GM12864 (cell line): ENCODE measurements around the gene CTSC.

Experiments
- DNase-seq: peaks from one replicate; pipeline ENCODE4 v3.0.0-alpha.2; 2011; ENCODE audit warnings: low read depth
- H3K4me3 ChIP-seq: 2 replicates; pipeline ENCODE4 v1.5.1; 2011; ENCODE audit warnings: mild to moderate bottlenecking, low read depth, low read length, control low read depth
- TF ChIP-seq, protein P1 (sequence below): IDR thresholded peaks from 2 replicates; pipeline ENCODE4 v1.5.1; 2011; ENCODE audit warnings: low read depth, mild to moderate bottlenecking, moderate library complexity, low read length, control low read depth, inconsistent platforms; ENCODE audit errors: missing control alignments

CTSC gene

DNA sequence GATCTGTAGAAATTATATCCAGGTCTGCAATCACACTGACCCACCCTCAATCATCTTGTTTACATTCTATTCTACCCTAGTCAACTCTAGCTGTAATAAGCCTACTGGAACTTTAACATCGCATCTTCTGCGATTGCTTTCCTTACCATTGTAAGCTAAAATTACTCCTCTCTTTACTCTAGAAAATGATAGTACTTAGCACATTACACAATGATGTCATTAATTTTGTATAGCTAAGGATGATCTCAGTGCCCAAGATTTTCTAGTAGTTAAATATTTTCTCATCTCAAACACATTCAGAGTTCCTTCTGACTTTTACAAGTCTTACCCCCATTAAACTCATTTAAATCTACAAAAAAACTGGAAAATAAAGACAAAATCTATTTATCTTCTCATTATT, 39.6 kb upstream of the CTSC start:
- DNase-seq = no peak
- H3K4me3 ChIP-seq = no peak overlapping the region
- TF ChIP-seq, protein P1, sequence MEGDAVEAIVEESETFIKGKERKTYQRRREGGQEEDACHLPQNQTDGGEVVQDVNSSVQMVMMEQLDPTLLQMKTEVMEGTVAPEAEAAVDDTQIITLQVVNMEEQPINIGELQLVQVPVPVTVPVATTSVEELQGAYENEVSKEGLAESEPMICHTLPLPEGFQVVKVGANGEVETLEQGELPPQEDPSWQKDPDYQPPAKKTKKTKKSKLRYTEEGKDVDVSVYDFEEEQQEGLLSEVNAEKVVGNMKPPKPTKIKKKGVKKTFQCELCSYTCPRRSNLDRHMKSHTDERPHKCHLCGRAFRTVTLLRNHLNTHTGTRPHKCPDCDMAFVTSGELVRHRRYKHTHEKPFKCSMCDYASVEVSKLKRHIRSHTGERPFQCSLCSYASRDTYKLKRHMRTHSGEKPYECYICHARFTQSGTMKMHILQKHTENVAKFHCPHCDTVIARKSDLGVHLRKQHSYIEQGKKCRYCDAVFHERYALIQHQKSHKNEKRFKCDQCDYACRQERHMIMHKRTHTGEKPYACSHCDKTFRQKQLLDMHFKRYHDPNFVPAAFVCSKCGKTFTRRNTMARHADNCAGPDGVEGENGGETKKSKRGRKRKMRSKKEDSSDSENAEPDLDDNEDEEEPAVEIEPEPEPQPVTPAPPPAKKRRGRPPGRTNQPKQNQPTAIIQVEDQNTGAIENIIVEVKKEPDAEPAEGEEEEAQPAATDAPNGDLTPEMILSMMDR = no peak

DNA sequence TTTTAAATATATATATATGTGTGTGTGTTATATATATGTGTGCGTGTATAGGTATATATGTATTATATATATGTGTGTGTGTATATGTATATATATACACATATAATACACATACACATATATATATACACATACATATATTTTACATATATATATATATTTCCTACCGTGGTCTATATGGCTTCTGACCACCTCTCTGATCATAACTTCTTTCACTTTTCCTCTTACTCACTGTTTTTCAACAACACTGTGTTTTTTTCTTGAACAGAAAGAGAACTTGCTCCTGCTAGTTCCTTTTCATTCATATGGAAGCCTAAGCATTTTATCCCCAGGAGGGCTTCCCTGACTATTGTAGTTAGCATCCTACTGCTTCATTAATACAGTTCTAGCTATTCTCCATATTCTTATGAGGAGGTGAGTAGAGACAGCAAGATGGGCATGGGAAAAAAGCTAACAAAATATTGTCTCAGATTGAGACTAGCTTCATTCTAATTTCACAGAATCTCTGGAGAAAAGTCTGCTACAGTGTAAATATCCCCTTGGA, 38.5 kb upstream of the CTSC start:
- TF ChIP-seq, protein P1 = no peak
- no peak overlapping the region for H3K4me3 ChIP-seq
- no peak for DNase-seq

DNA sequence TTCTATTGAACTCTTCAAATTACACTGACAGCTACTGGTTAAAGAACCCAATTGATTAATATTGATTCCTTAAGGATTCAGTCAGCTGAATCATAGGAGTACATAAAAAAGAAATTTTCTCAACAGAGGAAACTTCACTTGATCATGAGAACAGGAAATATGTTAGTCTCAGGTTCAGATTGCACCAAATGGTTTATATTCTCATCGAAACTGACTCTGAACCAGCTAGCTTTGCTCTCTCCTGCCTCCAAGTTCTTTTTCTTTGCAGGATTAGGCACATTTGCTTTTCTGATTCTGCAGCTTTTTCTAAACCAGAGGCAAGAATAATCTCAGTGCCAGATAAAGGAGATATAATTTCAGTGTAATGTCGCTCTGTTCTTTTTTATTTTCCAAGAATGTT, 33.2 kb upstream of the CTSC start:
- H3K4me3 ChIP-seq = no peak overlapping the region
- DNase-seq = no peak
- TF ChIP-seq, protein P1 = no peak

DNA sequence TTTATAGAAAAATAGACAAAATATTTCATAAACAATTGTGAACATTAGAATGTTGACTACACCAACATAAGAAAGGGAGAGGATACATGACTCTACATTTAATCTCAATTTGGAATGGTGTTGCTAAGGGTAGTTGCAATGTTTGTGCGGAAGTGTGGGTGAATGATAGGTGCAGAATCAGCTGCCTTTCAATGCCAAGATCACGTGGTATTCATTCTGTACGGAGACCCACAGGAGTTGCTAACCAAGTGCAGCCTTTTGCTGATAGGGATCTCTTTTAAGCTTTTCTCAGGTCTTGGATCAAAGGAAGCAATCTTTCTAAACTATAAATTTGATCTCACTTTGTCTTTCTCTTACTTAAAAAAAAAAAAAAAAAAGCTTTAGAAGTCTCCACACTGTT, 29.8 kb upstream of the CTSC start:
- TF ChIP-seq, protein P1 = no peak
- no peak overlapping the region for H3K4me3 ChIP-seq
- no peak for DNase-seq

DNA sequence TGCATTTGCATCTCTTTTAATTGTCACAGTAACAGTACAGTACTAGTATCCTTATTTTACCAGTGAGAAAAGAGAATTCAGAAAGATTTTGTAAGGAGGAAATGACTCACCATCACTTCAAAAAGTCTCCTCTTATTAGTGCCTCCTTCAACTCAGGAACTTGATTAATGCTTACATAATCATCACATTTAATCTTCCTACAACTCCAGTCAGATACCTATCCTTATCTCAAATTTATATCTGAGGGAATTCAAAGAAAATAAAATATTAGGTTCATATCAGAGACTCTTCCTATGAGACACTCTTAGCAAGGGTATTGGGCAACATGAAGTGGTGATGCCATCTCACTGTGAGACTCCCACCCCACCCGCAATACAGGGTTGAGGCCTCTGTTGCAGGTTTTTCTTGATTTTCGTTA, 26.1 kb upstream of the CTSC start:
- no peak for DNase-seq
- TF ChIP-seq, protein P1 = no peak
- no peak overlapping the region for H3K4me3 ChIP-seq

DNA sequence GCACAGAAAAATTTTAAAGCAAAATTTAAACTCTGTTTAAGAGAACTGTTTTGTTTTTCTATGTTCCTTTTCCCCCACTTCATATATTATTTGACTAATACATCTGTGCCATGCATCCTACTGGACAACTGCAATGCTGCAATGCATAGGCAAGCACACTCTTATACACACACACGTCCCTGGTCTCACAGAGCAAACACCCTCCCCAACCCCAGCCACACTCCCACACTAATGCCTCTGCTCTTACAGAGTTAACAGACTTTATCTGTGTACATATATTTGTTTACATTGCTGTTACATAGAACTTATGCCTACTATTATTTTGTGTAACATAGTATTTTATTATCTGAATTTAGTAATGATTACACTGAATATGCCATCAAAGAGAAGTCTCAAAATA, 25.5 kb upstream of the CTSC start:
- no peak for DNase-seq
- TF ChIP-seq, protein P1 = no peak
- H3K4me3 ChIP-seq = no peak overlapping the region

DNA sequence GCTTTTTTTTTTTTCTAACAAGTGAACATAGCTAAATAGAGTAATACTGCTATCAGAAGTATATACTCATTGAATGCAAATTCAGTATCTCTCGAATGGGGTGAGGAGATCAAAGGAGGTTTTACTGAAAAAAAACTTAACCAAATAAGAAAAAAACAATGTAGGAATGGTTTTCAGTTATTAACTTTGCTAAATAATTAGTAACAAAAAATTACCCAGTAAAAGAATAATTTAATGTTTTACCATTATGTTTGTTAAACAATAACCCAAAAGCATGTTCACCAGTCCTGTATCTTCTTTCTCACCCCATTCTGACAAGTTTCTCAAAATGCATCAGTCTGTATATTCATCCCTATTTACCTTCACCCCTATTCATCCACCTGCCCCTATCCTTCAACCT, 22.6 kb upstream of the CTSC start:
- DNase-seq = no peak
- no peak overlapping the region for H3K4me3 ChIP-seq
- TF ChIP-seq, protein P1 = no peak
